ENCODE data around the gene KCTD11.
"Not testable (repeated sequence)": the region's sequence is repeated elsewhere in the genome, so short reads cannot be mapped to it uniquely, and the experiment has no call there.

The KCTD11 gene

DNA sequence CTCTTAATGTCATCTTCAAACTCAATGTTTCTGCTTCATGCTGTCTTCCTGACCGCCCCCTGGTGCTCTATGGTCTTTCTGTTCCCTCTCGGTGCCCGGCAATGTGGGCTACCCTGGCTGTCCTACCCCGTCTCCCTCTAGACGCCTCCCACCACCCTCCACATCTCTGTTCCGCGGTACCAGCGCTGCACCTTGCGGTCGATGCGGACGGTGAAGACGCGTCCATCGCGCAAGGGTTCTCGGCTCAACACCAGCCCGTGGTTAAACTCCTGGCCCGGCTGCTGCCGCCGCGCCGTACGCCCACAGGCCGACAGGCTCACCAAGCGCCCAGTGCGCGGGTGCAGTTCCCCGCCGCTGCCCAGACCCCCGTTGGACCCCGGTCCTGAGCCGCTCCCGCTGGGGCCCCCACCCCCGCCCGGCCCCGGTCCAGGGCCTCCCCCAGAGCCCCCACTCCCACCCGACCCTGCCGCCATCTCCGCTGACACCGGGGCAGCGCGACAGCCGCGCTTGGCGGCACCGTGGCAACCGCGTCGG lies 23.1 kb upstream of the KCTD11 start, which contains the start of gene NEURL4:
Gene NEURL4, minus strand, starts transcription at position 496 of the 534 bp plus-strand sequence. Its CDS starts 23 bp downstream, at position 473.
- no peak for DNase-seq (ENCODE audit: low spot score in 2 of 2)
- H3K27ac Mint-ChIP-seq, result peak within 1 kb of the TSS; percentile 90
- no peaks in the 10 kb centered on the region for H3K27me3 Mint-ChIP-seq
- peak; percentile 18 for ATAC-seq (ENCODE audit: low read depth)
- peaks cover 30% of the 10 kb centered on the region for H3K4me1 Mint-ChIP-seq
- H3K9me3 Mint-ChIP-seq, result no peaks in the 10 kb centered on the region
- peaks cover 3% of the 10 kb centered on the region for H3K36me3 Mint-ChIP-seq
- peak within 1 kb of the TSS; percentile 97 for H3K4me3 Mint-ChIP-seq

GRCh38 chr17:7329374-7329996 lies 22.5 kb upstream of the KCTD11 start:
- Mint-ChIP-seq H3K36me3 (peaks cover 3% of the 10 kb centered on the region), H3K4me1 (peaks cover 27% of the 10 kb centered on the region), H3K27ac (peak overlapping the region; percentile 90), H3K4me3 (peak overlapping the region; percentile 97), H3K27me3 (no peaks in the 10 kb centered on the region), H3K9me3 (no peaks in the 10 kb centered on the region)
- peak; percentile 91 to 94 for DNase-seq (ENCODE audit: low spot score in 2 of 2)
- ATAC-seq (ENCODE audit: low read depth), result peak; percentile 60

DNA sequence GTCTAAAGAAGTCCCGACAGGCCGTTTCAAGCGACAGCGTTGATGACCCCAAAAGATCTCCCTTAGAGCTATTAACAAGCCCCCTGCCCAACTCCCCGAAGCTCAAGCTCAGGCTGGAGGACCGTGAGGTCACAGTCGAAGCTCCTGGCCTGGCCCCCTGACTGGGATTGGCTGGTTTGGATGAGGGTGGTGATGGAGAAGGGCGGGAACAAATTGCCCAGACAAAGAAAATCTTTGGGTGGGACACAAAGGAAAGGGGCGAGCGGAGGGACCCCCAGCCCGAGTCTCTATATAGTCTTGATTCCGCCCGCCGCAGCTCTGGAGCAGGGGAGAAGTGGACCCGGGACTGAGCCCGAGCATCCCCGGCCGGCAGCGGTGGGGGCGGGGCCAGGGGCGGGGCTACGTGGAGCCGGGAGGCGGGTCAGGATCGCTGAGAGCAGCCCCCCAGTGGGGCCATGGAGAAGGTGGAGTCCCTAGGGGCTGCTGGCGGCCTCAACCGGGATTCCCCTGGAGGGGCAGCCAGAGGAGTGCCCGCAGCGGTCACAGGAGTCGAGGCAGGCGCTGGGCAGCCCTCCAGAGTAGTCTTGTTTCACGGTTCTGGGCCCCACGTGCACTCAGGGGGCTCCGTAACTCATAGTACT lies 21.8 kb upstream of the KCTD11 start:
- Mint-ChIP-seq H3K9me3 (no peaks in the 10 kb centered on the region), H3K4me3 (peak overlapping the region; percentile 97), H3K4me1 (peaks cover 28% of the 10 kb centered on the region), H3K36me3 (peaks cover 3% of the 10 kb centered on the region), H3K27me3 (no peaks in the 10 kb centered on the region), H3K27ac (peak overlapping the region; percentile 90)
- peak; percentile 64 to 80 for DNase-seq (ENCODE audit: low spot score in 2 of 2)
- peak; percentile 59 for ATAC-seq (ENCODE audit: low read depth)

DNA sequence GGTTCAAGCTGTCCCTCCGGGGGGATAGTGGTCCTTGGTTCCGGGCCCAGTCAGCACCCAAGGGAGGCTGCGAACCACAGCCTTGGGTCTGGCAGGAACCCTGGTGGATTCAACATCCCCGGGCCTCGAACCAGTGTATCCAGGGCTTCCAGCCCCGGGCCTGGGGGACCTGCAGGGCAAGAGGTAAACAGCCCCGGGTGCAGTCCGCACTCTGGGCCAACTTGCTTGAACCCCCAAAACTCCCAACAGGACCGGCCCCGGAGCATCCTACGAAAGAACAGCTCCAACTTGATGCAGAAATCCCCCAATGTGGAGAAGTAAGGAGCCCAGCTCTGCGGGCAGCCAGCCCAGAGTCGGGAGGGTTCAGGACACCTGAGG lies 21.3 kb upstream of the KCTD11 start:
- ATAC-seq (ENCODE audit: low read depth), result no peak
- Mint-ChIP-seq H3K27ac (no peak overlapping the region), H3K36me3 (peaks cover 2% of the 10 kb centered on the region), H3K9me3 (no peaks in the 10 kb centered on the region), H3K27me3 (no peaks in the 10 kb centered on the region), H3K4me3 (peak overlapping the region; percentile 97), H3K4me1 (peaks cover 33% of the 10 kb centered on the region)
- no peak for DNase-seq (ENCODE audit: low spot score in 2 of 2)

DNA sequence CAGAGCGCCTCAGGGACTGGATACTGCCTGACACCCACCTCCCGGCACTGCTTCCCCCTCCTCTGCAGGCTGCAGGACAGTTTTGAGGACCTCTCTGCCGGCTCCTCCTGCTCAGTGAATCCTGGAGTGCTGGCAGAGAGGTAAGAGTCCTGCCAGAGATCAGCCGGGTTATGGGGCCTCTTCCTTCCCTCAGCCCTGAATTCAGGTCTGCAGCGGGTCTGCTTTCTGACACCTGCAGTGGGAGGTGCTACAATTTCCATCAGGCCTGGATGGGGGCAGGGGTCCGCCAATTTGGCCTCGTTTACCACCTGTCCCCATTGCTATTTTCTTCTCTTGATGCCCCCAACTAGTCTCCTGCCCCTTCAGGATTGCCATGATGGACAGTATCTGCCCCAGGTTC lies 19.9 kb upstream of the KCTD11 start:
- Mint-ChIP-seq H3K4me1 (peaks cover 41% of the 10 kb centered on the region), H3K27me3 (no peaks in the 10 kb centered on the region), H3K4me3 (peak overlapping the region; percentile 69), H3K9me3 (no peaks in the 10 kb centered on the region), H3K27ac (peak overlapping the region; percentile 76), H3K36me3 (peaks cover 2% of the 10 kb centered on the region)
- DNase-seq (ENCODE audit: low spot score in 2 of 2), result no peak
- no peak for ATAC-seq (ENCODE audit: low read depth)

GRCh38 chr17:7332600-7333069 lies 19.3 kb upstream of the KCTD11 start:
- not testable (repeated sequence) for H3K27me3 Mint-ChIP-seq; H3K9me3 Mint-ChIP-seq; ATAC-seq (ENCODE audit: low read depth); H3K36me3 Mint-ChIP-seq
- Mint-ChIP-seq H3K4me1 (peaks cover 41% of the 10 kb centered on the region), H3K4me3 (peak overlapping the region; percentile 69), H3K27ac (peak overlapping the region; percentile 76)
- peak in 1 of 2 donors; percentile 42 for DNase-seq (ENCODE audit: low spot score in 2 of 2)

DNA sequence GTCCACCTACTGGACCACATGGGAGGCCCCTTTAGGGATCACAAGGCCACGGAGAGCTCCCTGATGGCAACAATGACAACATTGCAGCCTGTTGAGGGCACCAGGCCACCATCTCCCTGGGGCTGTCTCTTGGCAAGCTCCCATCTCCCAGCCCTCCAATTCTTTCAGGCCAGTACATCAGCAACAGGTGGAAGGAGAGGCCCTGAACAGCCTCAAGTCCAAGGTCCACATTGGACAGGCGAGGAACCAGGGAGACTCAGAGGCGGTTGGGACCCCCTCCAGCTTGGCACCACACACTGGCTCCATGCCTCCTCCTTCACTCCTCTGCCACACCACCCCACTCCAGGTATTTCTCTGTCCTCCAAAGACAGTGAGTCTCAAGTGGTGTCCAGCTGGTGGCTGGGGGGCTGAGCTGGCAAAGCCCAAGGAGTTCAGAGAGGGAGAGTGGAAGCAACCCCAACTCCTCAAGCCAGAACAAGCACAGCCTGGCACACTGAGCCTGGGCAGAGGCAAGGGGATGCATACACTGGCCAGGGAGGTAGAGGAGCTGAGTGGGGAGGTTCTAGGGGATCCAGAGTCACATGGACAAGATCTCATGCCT lies 16.9 kb upstream of the KCTD11 start:
- Mint-ChIP-seq H3K4me1 (peaks cover 38% of the 10 kb centered on the region), H3K9me3 (no peaks in the 10 kb centered on the region), H3K27ac (peak overlapping the region; percentile 93), H3K36me3 (peaks cover 4% of the 10 kb centered on the region), H3K27me3 (no peaks in the 10 kb centered on the region), H3K4me3 (peak overlapping the region; percentile 88)
- no peak for DNase-seq (ENCODE audit: low spot score in 2 of 2)
- no peak for ATAC-seq (ENCODE audit: low read depth)

DNA sequence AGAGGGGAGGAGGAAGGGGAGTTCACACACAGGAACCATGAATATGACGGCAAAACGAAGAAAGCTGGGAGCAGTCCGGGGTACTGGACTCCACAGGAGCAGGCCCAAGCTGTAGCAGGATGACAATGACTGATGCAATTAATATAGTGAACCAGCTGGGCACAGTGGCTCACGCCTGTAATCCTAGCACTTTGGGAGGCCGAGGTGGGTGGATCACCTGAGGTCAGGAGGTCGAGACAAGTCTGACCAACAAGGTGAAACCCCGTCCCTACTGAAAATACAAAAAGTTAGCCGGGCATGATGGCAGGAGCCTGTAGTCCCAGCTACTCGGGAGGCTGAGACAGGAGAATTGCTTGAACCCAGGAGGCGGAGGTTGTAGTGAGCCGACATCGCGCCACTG lies 16.2 kb upstream of the KCTD11 start:
- Mint-ChIP-seq H3K4me1 (peaks cover 40% of the 10 kb centered on the region), H3K27ac (peak overlapping the region; percentile 93), H3K4me3 (peak overlapping the region; percentile 88)
- H3K36me3 Mint-ChIP-seq; H3K27me3 Mint-ChIP-seq; DNase-seq (ENCODE audit: low spot score in 2 of 2); ATAC-seq (ENCODE audit: low read depth); H3K9me3 Mint-ChIP-seq: not testable (repeated sequence)

DNA sequence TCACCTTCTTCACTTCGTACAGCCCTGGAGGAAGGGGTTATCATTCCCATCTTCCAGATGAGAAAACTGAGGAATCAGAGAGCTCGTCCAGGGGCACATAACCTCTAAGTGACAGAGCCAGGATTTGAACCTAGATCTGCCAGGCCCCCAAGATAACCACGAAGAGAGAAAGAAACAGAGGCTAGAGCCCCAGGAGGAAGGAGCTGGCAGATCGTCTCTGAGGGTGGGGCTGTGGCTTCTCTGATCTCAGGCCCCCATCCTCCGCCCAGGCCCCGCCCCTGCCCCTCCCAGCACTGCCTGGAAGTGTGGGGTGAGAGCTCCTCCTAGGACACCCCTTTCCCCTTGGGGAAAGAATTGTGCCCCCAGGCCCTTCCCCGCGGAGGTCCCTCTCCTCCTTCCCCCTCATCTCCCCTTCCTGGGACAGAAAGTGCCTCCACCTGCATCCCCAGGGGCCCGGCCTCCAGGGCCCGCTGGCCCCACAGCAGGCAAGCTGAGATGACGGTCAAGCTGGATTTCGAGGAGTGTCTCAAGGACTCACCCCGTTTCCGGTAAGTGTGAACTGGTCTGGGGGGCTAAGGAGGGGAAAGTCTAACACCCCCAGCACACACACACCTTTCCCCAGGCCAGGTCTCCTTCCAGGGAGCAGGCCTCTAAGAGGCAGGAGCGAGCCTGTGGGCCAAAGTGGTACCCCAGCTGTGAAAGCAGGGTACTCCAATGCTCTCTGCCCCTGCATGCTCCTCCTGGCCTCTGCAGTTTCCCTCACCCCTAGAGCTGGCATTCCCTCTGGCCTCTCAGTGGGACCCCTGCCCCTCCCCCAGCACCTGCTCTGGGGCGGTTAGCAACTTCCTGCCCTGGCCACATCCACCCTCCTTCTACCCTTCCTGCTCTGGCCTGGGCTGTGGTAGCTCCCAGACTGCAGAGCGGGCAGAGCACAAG lies 15.5 kb upstream of the KCTD11 start, which contains the start of gene ACAP1:
Gene ACAP1, plus strand, starts transcription at position 290 of the 936 bp plus-strand sequence. Its CDS starts 206 bp downstream, at position 496.
- Mint-ChIP-seq H3K36me3 (peaks cover 9% of the 10 kb centered on the region), H3K4me3 (peak within 1 kb of the TSS; percentile 88), H3K27me3 (no peaks in the 10 kb centered on the region), H3K27ac (peak within 1 kb of the TSS; percentile 93), H3K9me3 (no peaks in the 10 kb centered on the region), H3K4me1 (peaks cover 42% of the 10 kb centered on the region)
- peak; percentile 60 to 61 for DNase-seq (ENCODE audit: low spot score in 2 of 2)
- peak; percentile 95 for ATAC-seq (ENCODE audit: low read depth)

DNA sequence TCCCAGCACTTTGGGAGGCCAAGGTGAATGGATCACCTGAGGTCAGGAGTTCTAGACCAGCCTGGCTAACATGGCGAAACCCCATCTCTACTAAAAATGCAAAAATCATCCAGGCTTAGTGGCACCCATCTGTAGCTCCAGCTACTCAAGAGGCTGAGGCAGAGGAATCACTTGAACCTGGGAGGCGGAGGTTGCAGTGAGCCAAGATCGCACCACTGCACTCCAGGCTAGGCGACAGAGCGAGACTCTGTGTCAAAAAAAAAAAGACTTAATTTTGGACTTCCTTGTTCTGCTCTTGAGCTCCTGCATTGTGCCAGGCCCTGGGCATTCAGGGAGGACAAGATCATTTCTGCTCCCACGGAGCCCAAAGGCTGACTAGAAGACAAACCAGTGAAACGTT lies 14.4 kb upstream of the KCTD11 start:
- H3K4me1 Mint-ChIP-seq, result peaks cover 38% of the 10 kb centered on the region
- H3K9me3 Mint-ChIP-seq; DNase-seq (ENCODE audit: low spot score in 2 of 2); H3K27me3 Mint-ChIP-seq: not testable (repeated sequence)
- peaks cover 10% of the 10 kb centered on the region for H3K36me3 Mint-ChIP-seq
- peak overlapping the region; percentile 93 for H3K27ac Mint-ChIP-seq
- H3K4me3 Mint-ChIP-seq, result peak overlapping the region; percentile 88
- peak; percentile 17 for ATAC-seq (ENCODE audit: low read depth)

DNA sequence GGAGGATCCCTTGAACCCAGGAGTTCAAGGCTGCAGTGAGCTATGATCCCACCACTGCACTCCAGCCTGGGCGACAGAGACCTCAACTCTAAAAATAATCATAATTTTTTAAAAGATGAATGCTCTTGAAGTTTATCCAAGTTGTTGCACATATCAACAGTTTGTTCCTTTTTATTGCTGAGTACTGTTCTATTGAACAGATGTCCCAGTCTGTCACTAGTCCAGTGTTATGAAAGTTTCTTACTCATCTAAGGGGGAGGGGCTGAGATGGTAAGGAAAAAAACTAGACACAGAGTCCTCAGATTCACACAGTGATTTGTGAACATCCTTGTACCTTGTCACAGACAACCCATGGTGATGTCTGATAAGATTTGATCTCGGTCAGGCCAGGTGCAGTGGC lies 11.8 kb upstream of the KCTD11 start:
- DNase-seq (ENCODE audit: low spot score in 2 of 2) (no peak), ATAC-seq (ENCODE audit: low read depth) (no peak)
- Mint-ChIP-seq H3K36me3 (peaks cover 16% of the 10 kb centered on the region), H3K27me3 (no peaks in the 10 kb centered on the region), H3K27ac (no peak overlapping the region), H3K9me3 (no peaks in the 10 kb centered on the region), H3K4me3 (no peak overlapping the region), H3K4me1 (peaks cover 34% of the 10 kb centered on the region)

GRCh38 chr17:7341842-7342241 lies 10.1 kb upstream of the KCTD11 start:
- H3K27me3 Mint-ChIP-seq, result no peaks in the 10 kb centered on the region
- H3K9me3 Mint-ChIP-seq, result no peaks in the 10 kb centered on the region
- H3K36me3 Mint-ChIP-seq, result peaks cover 17% of the 10 kb centered on the region
- ATAC-seq (ENCODE audit: low read depth) (no peak), DNase-seq (ENCODE audit: low spot score in 2 of 2) (no peak)
- H3K4me1 Mint-ChIP-seq, result peaks cover 24% of the 10 kb centered on the region
- no peak overlapping the region for H3K4me3 Mint-ChIP-seq
- H3K27ac Mint-ChIP-seq, result no peak overlapping the region

DNA sequence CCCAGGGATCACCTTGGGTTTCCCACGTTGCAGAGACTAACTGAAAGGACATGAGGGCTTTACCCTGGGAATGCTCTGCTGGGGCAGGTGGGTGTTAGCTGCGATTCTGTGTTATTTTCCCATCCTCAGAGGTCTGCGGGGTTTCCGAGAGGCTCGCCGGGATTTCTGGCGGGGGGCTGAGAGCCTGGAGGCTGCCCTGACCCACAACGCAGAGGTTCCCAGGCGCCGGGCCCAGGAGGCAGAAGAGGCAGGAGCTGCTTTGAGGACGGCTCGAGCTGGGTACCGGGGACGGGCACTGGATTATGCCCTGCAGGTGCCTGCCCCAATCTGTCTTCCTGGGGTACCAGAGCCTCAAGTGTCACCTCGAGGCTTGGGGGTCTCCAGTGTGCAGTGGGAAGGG lies 8.7 kb upstream of the KCTD11 start:
- Mint-ChIP-seq H3K36me3 (peaks cover 22% of the 10 kb centered on the region), H3K27me3 (no peaks in the 10 kb centered on the region), H3K27ac (peak overlapping the region; percentile 47), H3K4me1 (peaks cover 14% of the 10 kb centered on the region), H3K9me3 (no peaks in the 10 kb centered on the region), H3K4me3 (no peak overlapping the region)
- ATAC-seq (ENCODE audit: low read depth), result no peak
- DNase-seq (ENCODE audit: low spot score in 2 of 2), result no peak
